ENCODE results near the gene MXI1.
"Not testable (repeated sequence)": the region's sequence is repeated elsewhere in the genome, so short reads cannot be mapped to it uniquely, and the experiment has no call there.

Gene MXI1

DNA sequence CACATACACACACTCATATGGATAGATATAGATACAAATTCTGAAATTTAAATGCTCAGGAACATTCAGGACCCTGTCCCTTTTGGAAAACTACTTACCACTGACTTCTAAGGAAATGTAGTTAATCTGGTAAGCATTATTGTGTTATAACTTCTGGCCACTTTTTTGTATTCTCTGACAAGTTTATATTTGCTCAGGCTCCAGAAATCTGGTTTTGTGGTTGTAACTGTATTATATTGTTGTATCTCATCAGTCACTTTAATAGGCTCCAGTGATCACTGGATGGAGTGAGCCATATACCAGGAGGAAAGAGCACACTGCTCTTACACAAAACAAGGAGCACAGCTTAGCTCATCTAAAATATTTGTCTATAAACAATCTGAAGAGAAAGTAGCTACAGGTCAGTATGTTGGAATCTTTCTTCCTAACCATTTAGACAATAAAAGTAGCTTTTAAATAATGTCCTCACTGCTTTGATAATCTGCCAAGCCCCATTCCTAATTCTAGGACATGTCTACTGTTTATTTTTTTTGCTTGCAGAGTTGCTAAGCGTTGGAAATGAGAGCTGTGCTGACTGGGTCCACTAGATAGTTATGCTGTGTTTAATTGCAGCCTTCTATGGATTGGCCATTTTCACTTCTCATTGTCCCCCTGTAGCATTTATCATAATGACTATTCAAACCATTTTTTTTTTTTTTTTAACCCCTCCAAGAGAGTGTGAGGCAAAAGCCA is 53.5 kb downstream of the MXI1 start:
- H3K27me3 Mint-ChIP-seq, result no peaks in the 10 kb centered on the region
- H3K36me3 Mint-ChIP-seq (ENCODE audit: insufficient read depth), result peaks cover 2% of the 10 kb centered on the region
- ATAC-seq (replicated peaks; ENCODE audit: extremely low read depth, poor library complexity, severe bottlenecking) (no peak), DNase-seq (ENCODE audit: low spot score in 2 of 2) (no peak)
- no peaks in the 10 kb centered on the region for H3K4me1 Mint-ChIP-seq
- H3K9me3 Mint-ChIP-seq, result no peaks in the 10 kb centered on the region
- no peak overlapping the region for H3K4me3 Mint-ChIP-seq
- H3K27ac Mint-ChIP-seq (ENCODE audit: low read depth), result no peak overlapping the region

- Mint-ChIP-seq H3K9me3 (no peaks in the 10 kb centered on the region), H3K36me3 (ENCODE audit: insufficient read depth) (peaks cover 2% of the 10 kb centered on the region), H3K4me3 (no peak overlapping the region), H3K4me1 (peaks cover 2% of the 10 kb centered on the region), H3K27ac (ENCODE audit: low read depth) (no peak overlapping the region), H3K27me3 (no peaks in the 10 kb centered on the region)
- ATAC-seq (replicated peaks; ENCODE audit: extremely low read depth, poor library complexity, severe bottlenecking), result no peak
- no peak for DNase-seq (ENCODE audit: low spot score in 2 of 2)
Observed at GRCh38 chr10:110263164-110263563, 55.8 kb downstream of the MXI1 start.

DNA sequence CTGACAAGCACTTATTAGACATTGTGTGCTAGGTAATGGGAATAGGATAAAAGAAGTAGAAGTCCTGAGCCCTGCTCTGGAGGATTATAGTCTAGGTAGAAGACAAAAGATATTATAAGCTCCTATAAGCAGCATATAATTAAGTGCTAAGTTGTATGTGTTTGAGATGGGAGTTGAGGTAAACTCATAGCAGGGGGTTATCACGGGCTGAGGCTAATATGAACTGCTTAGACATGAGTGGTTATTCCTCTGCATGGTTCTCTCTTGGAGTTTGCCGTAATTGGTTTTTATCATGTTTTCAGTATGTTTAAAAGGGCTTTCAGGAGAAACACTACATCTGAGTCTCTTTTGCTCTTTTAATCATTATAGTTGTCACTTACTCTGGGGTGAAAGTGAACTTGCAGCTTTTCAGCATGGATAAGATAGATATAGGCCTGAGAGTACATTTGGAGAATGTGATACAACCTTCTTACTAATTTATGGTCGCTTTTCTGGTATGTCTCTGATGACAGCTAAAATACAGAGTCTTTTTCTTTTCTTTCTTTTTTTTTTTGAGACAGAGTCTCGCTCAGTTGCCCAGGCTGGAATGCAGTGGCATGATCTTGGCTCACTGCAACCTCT is 58.3 kb downstream of the MXI1 start:
- H3K4me3 Mint-ChIP-seq, result no peak overlapping the region
- no peaks in the 10 kb centered on the region for H3K27me3 Mint-ChIP-seq
- no peak for ATAC-seq (replicated peaks; ENCODE audit: extremely low read depth, poor library complexity, severe bottlenecking)
- no peaks in the 10 kb centered on the region for H3K9me3 Mint-ChIP-seq
- no peak overlapping the region for H3K27ac Mint-ChIP-seq (ENCODE audit: low read depth)
- H3K4me1 Mint-ChIP-seq, result peaks cover 22% of the 10 kb centered on the region
- peaks cover 3% of the 10 kb centered on the region for H3K36me3 Mint-ChIP-seq (ENCODE audit: insufficient read depth)
- no peak for DNase-seq (ENCODE audit: low spot score in 2 of 2)

DNA sequence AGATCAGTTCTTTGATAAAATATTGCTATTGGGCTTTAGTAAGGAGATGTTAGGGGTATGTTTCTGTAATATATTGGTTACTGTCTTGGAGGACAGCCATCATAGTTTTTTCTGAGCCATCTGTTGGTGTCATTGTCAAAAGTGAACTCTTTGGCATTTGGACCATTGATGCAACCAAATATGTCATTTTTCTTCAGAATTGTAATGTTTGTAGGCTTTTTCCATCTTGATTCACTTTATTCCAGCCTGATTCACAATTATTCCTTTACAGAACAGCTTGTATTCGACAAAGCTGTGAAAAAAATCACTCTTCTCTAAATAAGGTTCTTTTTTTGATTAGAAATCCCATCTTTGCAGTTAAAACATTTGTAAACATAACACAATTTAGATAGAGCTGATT is 59.9 kb downstream of the MXI1 start:
- no peaks in the 10 kb centered on the region for H3K27me3 Mint-ChIP-seq
- peaks cover 22% of the 10 kb centered on the region for H3K4me1 Mint-ChIP-seq
- ATAC-seq (replicated peaks; ENCODE audit: extremely low read depth, poor library complexity, severe bottlenecking), result no peak
- peaks cover 3% of the 10 kb centered on the region for H3K36me3 Mint-ChIP-seq (ENCODE audit: insufficient read depth)
- H3K27ac Mint-ChIP-seq (ENCODE audit: low read depth), result no peak overlapping the region
- no peak for DNase-seq (ENCODE audit: low spot score in 2 of 2)
- no peaks in the 10 kb centered on the region for H3K9me3 Mint-ChIP-seq
- H3K4me3 Mint-ChIP-seq, result no peak overlapping the region

- no peak overlapping the region for H3K4me3 Mint-ChIP-seq
Observed at GRCh38 chr10:110268442-110268841, 61.0 kb downstream of the MXI1 start.

GRCh38 chr10:110268971-110269370 is 61.6 kb downstream of the MXI1 start:
- no peak for DNase-seq (ENCODE audit: low spot score in 2 of 2)
- peaks cover 3% of the 10 kb centered on the region for H3K36me3 Mint-ChIP-seq (ENCODE audit: insufficient read depth)

More at GRCh38 chr10:110268442-110268841, 61.0 kb downstream of the MXI1 start:
- Mint-ChIP-seq H3K9me3 (no peaks in the 10 kb centered on the region), H3K36me3 (ENCODE audit: insufficient read depth) (peaks cover 3% of the 10 kb centered on the region), H3K4me1 (peaks cover 25% of the 10 kb centered on the region), H3K27me3 (no peaks in the 10 kb centered on the region), H3K27ac (ENCODE audit: low read depth) (no peak overlapping the region)
- DNase-seq (ENCODE audit: low spot score in 2 of 2) (no peak), ATAC-seq (replicated peaks; ENCODE audit: extremely low read depth, poor library complexity, severe bottlenecking) (no peak)

GRCh38 chr10:110269374-110270318 is 62.2 kb downstream of the MXI1 start:
- Mint-ChIP-seq H3K4me1 (peaks cover 29% of the 10 kb centered on the region), H3K9me3 (no peaks in the 10 kb centered on the region), H3K36me3 (ENCODE audit: insufficient read depth) (peaks cover 3% of the 10 kb centered on the region), H3K27me3 (no peaks in the 10 kb centered on the region), H3K4me3 (peak overlapping the region; percentile 49), H3K27ac (ENCODE audit: low read depth) (peak overlapping the region; percentile 68)
- no peak for DNase-seq (ENCODE audit: low spot score in 2 of 2)
- peak; percentile 49 for ATAC-seq (replicated peaks; ENCODE audit: extremely low read depth, poor library complexity, severe bottlenecking)

More at GRCh38 chr10:110268971-110269370, 61.6 kb downstream of the MXI1 start:
- Mint-ChIP-seq H3K27me3 (no peaks in the 10 kb centered on the region), H3K9me3 (no peaks in the 10 kb centered on the region), H3K27ac (ENCODE audit: low read depth) (peak overlapping the region; percentile 68), H3K4me3 (peak overlapping the region; percentile 49), H3K4me1 (peaks cover 29% of the 10 kb centered on the region)
- no peak for ATAC-seq (replicated peaks; ENCODE audit: extremely low read depth, poor library complexity, severe bottlenecking)

DNA sequence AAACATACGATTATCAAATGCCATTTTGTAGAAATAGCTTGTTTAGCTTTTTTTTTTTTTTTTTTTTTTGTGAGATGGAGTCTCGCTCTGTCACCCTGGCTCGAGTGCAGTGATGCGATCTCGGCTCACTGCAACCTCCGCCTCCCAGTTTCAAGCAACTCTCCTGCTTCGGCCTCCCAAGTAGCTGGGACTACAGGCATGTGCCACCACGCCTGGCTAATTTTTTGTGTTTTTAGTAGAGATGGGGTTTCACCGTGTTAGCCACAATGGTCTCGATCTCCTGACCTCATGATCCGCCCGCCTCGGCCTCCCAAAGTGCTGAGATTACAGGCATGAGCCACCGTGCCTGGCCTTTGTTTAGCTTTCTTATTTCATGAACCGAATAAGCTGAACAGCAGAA is 65.6 kb downstream of the MXI1 start:
- H3K4me3 Mint-ChIP-seq; ATAC-seq (replicated peaks; ENCODE audit: extremely low read depth, poor library complexity, severe bottlenecking); H3K27ac Mint-ChIP-seq (ENCODE audit: low read depth); H3K36me3 Mint-ChIP-seq (ENCODE audit: insufficient read depth); DNase-seq (ENCODE audit: low spot score in 2 of 2); H3K27me3 Mint-ChIP-seq; H3K9me3 Mint-ChIP-seq: not testable (repeated sequence)
- H3K4me1 Mint-ChIP-seq, result peaks cover 28% of the 10 kb centered on the region

- ATAC-seq (replicated peaks; ENCODE audit: extremely low read depth, poor library complexity, severe bottlenecking) (no peak), DNase-seq (ENCODE audit: low spot score in 2 of 2) (no peak)
- Mint-ChIP-seq H3K9me3 (no peaks in the 10 kb centered on the region), H3K27me3 (peaks cover 8% of the 10 kb centered on the region), H3K36me3 (ENCODE audit: insufficient read depth) (peaks cover 1% of the 10 kb centered on the region), H3K4me3 (no peak overlapping the region), H3K4me1 (peaks cover 24% of the 10 kb centered on the region), H3K27ac (ENCODE audit: low read depth) (no peak overlapping the region)
Observed at GRCh38 chr10:110273474-110273873, 66.1 kb downstream of the MXI1 start.

GRCh38 chr10:110274072-110274627 is 66.7 kb downstream of the MXI1 start:
- no peak overlapping the region for H3K27ac Mint-ChIP-seq (ENCODE audit: low read depth)
- no peaks in the 10 kb centered on the region for H3K9me3 Mint-ChIP-seq
- ATAC-seq (replicated peaks; ENCODE audit: extremely low read depth, poor library complexity, severe bottlenecking) (no peak), DNase-seq (ENCODE audit: low spot score in 2 of 2) (no peak)
- peaks cover 10% of the 10 kb centered on the region for H3K27me3 Mint-ChIP-seq
- no peak overlapping the region for H3K4me3 Mint-ChIP-seq
- H3K4me1 Mint-ChIP-seq, result peaks cover 17% of the 10 kb centered on the region
- H3K36me3 Mint-ChIP-seq (ENCODE audit: insufficient read depth), result peaks cover 1% of the 10 kb centered on the region

- H3K9me3 Mint-ChIP-seq, result no peaks in the 10 kb centered on the region
- DNase-seq (ENCODE audit: low spot score in 2 of 2) (no peak), ATAC-seq (replicated peaks; ENCODE audit: extremely low read depth, poor library complexity, severe bottlenecking) (no peak)
- no peak overlapping the region for H3K4me3 Mint-ChIP-seq
- H3K4me1 Mint-ChIP-seq, result peaks cover 12% of the 10 kb centered on the region
- H3K27me3 Mint-ChIP-seq, result peaks cover 10% of the 10 kb centered on the region
- no peaks in the 10 kb centered on the region for H3K36me3 Mint-ChIP-seq (ENCODE audit: insufficient read depth)
- H3K27ac Mint-ChIP-seq (ENCODE audit: low read depth), result no peak overlapping the region
Observed at GRCh38 chr10:110274647-110275046, 67.2 kb downstream of the MXI1 start.

- Mint-ChIP-seq H3K27ac (ENCODE audit: low read depth) (no peak overlapping the region), H3K9me3 (no peaks in the 10 kb centered on the region), H3K4me1 (peaks cover 7% of the 10 kb centered on the region), H3K36me3 (ENCODE audit: insufficient read depth) (peaks cover under 1% of the 10 kb centered on the region), H3K4me3 (no peak overlapping the region), H3K27me3 (peaks cover 10% of the 10 kb centered on the region)
- no peak for ATAC-seq (replicated peaks; ENCODE audit: extremely low read depth, poor library complexity, severe bottlenecking)
- DNase-seq (ENCODE audit: low spot score in 2 of 2), result no peak
Observed at GRCh38 chr10:110275128-110275729, 67.8 kb downstream of the MXI1 start.
